Activated CD4-positive, alpha-beta T cell treated with anti-CD3 and anti-CD28 coated beads, Interleukin-10, Interleukin-2, amounts not matched to agents 100 ng/mL and 50 ng/mL, durations not matched to agents 16 hours and 8 hours (primary cell): Measurements from ENCODE around the gene SIPA1.

ENCODE experiments used
- DNase-seq: peaks from one replicate; pipeline ENCODE4 v3.0.0-alpha.2; 2020

SIPA1 gene

GRCh38 chr11:65609665-65610064 lies 28.2 kb upstream of the SIPA1 start:
- DNase-seq, result no peak

DNA sequence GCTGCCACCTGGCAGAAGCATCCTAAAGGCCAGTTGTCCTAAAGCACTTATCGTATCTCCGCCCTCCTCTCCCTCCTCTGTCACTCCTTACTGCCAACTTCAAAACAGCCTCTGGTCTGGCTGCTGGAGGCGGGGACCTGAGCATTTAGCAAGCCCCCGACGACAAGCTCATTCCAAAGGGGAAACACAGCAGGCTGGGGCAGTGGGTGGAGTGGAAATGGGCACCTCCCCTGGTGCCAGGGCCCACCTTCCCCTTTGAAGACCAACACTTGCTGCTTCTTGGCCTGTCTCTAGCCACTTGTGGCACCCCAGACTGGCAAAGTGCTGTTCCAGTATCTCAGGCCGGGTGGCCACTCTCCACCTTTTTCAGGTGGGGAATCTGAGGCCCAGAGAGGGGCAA lies 27.5 kb upstream of the SIPA1 start:
- no peak for DNase-seq

- no peak for DNase-seq
Observed at GRCh38 chr11:65611028-65611757, 26.7 kb upstream of the SIPA1 start.

DNA sequence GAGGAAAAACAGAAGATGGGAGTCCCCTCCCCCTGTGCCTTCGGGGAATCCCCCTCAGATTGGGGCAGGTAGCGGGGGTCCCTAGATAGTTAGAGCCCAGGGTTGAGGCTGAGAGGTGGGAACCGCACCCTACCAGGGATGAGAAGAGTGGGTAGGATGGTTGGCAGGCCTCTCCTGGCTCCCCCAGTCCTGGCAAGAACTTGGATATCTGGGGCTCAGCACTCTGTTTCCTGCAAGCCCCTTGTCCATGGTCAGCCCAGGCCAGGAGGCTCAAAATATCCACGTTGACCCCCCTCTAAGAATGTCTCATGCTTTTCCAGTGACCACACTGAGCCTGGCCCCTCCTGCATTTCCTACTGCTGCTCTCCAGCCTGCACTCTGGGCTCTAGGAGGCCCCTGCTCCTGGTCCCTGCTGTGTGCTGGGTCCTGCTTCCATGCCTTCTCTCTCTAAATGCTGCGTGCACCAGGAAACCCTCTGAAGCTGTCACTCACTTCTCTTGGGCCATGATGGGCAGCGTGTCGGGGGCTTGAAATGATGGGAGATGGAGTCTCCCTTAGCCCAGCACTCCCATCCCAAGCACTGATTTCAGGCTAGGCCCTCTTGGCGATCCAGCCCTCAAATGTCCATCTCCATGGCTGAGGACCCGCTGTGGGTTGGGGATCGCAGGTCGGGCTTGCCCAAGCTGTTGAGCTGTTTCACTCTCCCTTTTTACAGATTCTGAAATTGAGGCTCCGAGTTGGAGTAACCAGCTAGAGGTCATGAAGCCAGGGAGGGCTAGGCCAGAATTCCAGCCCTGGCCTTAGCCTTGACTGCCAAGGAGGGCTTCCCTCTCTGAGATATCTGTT lies 25.9 kb upstream of the SIPA1 start:
- DNase-seq, result no peak

- no peak for DNase-seq
Observed at GRCh38 chr11:65612691-65613090, 25.2 kb upstream of the SIPA1 start.

GRCh38 chr11:65613091-65613928 lies 24.6 kb upstream of the SIPA1 start:
- DNase-seq, result no peak

DNA sequence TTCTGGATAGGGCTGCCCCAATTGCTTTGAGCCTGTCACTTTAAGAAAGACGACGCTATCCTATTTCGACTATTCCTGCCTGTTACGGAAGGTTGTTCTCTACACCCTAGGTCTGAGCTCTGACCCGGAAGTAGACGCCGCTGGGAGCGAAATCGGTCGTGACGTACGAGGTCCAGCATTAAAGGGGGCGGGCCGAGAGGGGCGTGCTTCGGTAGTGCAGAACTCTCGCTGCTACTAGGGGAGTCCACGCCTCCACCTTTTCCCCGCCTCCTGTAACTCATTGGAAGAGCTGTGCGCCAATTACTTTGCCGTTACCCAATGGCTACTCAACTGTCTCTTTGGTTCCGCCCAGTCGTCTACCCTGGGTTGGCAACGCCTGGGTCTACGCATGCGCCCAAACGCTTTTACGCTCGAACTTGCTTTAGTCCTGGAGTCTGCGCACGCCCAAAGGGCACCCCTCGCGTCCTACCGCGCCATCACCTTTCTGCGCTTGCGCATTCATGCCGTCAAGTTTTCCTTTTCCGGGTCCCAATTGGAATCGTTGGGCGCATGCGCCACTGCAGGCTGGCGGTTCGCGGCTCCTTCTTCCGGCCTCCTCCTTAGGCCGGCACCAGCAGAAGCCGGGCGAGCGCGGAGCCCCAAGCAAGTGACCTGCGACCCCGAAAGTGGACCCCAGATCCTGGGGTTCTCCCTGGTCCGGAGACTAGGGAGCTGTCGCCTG lies 22.5 kb upstream of the SIPA1 start, which contains the start of gene PCNX3:
Gene PCNX3, plus strand, starts transcription at position 548 of the 721 bp plus-strand sequence. CDS start 536 bp downstream, outside the sequence.
- peak; percentile 100 for DNase-seq

DNA sequence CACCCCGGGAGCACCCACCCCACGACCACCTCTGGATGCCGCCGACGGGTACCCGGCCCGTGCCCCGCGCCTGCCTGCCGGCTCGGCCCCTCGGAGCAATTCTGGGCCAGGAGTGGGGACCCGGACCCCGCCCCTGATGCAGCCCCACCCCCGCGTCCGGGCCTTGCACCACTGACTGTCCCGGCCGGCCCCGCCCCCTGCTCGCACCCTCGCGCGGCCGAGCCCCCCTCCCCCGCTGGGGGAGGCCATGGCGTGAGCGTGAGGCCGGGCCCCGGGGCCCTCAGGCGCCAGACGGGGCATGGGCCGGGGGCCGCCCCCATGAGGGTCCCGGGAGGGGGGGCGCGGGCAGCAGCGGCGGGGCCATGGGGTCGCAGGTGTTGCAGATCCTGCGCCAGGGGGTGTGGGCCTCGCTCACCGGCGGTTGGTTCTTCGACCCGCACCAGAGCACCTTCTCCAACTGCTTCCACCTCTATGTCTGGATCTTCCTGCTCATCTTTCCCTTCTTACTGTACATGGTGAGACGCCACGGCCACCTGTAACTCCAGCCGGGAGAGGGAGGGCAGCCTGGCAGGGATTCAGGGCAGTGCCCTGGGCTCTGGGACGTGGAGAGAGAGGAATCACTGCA lies 21.8 kb upstream of the SIPA1 start:
- peak; percentile 74 for DNase-seq

DNA sequence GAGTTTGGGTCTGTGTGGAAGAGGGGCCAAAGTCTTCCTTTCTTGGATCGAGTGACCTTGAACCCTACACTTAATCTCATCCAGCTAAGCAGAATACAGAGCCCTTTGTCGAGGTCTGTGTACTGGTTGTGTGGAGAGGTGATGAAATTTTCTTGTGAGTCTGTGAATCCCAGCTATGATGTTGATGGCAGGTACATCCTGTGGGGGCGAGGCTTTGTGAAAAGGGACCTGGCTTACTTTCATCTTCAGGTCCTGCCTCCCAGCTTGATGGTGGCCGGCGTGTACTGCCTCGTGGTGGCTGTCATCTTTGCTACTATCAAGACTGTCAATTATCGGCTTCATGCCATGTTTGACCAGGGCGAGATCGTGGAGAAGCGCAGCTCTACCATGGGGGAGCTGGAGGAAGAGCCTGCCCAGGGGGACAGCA lies 21.3 kb upstream of the SIPA1 start:
- DNase-seq, result peak; percentile 31

DNA sequence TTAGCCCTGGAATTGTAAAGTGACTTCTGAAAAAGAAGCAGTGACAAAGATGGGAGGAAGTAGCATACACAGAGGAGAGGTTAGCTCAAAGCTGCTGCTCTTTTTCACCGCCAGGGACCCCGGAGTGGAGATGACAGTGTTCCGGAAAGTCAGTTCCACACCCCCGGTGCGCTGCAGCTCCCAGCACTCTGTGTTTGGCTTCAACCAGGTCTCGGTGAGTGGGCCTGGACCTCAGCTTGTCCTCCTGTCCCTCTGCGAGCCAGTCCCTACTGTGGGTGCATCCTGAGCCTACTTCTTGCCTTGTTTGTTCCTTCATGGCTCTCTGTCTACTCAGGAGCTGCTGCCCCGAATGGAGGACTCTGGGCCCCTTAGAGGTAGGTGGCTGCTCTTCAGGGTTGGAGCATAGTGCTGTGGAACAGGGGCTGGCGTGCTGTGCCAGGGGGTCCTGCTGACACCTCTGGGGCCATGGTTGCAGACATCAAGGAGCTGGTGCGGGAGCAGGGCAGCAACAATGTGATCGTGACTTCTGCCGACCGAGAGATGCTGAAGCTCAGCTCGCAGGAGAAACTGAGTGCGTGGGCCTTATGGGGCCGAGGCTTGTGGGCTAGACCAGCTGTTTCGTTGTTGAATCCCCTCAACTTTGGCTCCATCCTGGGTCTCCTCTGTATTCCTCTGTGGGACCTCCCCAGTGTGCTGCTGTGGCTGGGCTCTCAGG lies 20.6 kb upstream of the SIPA1 start:
- no peak for DNase-seq

GRCh38 chr11:65617990-65618751 lies 19.7 kb upstream of the SIPA1 start:
- DNase-seq, result no peak

- no peak for DNase-seq
Observed at GRCh38 chr11:65618763-65619162, 19.1 kb upstream of the SIPA1 start.

GRCh38 chr11:65619281-65619928 lies 18.5 kb upstream of the SIPA1 start:
- DNase-seq, result no peak

GRCh38 chr11:65620666-65621065 lies 17.2 kb upstream of the SIPA1 start:
- no peak for DNase-seq

GRCh38 chr11:65621460-65621859 lies 16.4 kb upstream of the SIPA1 start:
- no peak for DNase-seq

DNA sequence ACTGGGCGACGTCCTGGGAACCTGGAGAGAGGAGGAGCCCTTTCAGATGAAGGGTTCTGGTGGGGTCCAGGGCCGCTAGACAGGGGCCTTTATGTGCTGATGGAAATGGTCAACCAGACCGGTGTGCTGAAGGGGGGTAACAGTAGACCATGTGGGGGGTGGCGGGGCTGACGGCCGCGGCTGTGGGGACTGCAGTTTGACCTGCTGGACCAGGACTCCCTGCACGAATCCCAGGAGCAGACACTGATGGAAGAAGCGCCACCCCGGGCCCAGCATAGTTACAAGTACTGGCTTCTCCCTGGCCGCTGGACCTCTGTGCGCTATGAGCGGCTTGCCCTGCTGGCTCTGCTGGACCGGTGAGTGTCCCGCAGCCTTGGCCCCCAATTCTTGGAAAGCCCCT lies 15.9 kb upstream of the SIPA1 start:
- no peak for DNase-seq

- no peak for DNase-seq
Observed at GRCh38 chr11:65623177-65623576, 14.7 kb upstream of the SIPA1 start.

GRCh38 chr11:65623852-65624616 lies 13.9 kb upstream of the SIPA1 start:
- DNase-seq, result no peak
